Measurements from ENCODE around the gene NACC2. TPM values are rescaled to one million over a fixed set of nuclear protein-coding genes. Genes with fewer than 3 reads are reported as not detected.

The NACC2 gene
- total RNA-seq, 1 donor from 2014 or later, result 3.2 TPM

DNA sequence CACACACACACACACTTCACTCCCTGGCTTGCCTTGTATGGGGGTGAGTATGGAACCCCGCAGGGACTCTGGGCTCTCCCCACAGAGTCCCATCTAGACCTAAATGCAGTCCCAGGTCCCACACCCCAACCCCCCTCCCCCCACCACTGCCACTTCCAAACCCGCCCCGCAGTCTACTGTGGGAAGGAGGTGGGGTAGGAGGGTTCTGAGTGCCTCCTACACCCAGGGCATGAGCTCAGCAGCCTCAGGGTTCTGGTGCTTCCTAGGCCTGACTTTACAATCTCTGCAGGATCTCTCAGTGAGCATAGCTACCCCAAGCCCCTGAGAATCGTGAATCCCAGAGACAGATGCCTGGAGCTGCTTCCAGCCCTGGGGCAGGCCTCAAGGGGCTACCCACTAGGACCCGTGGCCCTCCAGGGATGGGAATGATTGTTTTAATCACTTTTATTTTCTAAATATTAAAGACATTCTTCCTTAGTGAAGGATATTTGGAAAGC is 1.5 kb upstream of the NACC2 start:
- intact Hi-C loops (cut with micrococcal nuclease), result no loop called here

DNA sequence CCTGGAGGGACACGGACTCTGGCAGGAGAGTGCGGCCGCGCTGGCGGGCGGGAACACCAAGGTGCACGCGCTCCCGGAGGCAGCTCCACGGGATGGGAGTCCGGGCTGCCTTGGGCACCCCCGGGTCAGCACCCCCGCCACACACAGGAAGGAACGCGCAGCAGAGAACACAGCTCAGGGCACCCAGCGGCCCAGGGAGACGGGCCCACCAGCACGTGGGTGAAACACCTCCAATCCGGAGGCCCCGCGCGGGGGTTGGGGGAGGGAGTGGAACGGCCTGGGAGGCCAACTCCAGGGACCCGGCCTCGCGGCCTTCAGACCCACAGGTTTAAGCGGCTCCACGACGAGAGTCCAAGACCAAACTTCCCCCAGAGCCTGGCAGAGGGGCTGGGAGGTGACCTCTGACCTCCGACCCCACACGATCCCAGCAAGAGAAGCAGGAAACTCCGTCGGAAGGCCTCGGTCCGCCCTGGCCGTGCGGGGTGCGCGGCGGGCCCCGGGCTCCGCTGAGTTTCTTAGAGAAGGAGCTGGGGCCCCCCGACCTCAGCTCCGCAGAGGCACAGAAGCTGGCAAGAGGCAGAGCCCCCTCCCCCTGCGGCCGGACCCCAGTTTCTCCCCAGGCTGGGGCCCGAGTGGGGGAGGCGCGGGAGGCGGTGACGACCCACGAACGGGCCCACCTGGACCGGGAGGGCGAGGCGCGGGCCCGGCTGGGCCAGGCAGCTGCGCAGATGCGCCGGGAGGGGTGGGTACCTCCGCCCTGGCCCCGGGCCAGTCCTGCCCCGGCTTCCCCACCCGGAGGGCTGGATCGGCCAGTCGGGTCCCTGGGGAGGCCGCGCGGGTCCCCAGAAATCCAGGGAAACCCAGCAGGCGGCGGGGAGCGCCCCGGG is 851 bp downstream of the NACC2 start:
- intact Hi-C loops (cut with micrococcal nuclease), result loop anchor here (2.0 kb wide), 2 partner anchors 15 to 25 kb away; partner anchors contain the start of gene TMEM250

DNA sequence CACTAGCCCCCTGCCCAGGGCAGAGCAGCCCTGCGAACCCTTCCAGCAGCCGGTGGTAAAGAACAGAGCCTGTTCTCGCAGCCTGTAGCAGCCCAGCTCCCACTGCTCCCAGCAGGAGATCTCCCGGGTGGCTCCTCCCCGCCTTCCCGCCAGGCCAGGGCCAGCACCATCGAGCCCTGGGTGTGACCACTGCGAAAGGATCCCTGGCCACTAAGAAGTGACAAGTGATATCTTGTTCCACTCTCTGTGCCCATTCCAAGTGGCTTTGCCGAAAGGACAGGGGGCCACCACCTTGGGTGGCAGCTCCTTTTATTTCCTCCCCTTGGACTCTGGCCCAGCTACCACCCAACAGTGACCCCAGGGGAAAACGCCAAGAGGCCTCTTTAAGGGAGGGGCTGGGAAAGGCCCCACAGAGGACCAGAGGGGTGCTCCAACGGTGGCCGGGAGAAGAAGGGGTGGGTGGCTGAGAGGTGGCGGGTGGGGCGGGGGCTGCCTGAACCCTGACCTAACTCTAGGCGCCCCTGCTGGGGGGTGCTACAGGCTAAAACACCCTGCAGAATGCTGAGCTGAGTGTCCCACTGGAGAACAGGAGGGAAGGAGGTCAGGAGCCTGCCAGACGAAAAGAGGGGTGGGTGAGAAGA is 1.6 kb downstream of the NACC2 start:
- intact Hi-C loops (cut with micrococcal nuclease), result no loop called here

DNA sequence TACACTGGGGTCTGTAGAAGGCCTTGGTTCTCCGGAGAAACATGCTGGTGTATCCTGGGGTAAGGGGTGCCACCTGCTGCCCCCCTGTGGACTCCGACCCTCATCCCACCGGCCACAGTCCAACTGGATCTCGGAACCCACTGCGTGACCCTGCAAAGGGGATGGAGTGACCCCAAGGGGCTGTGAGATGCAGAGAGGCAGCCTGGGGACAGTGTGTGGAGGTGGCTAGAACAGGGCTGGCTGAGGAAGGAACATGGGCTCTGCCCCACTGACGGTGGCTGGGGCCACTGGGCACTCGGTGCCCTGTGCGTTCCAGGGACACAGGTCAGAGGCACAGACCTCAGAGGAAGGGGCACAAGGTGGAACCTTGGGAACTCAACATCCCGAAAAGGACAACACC is 2.3 kb downstream of the NACC2 start:
- intact Hi-C loops (cut with micrococcal nuclease), result no loop called here

DNA sequence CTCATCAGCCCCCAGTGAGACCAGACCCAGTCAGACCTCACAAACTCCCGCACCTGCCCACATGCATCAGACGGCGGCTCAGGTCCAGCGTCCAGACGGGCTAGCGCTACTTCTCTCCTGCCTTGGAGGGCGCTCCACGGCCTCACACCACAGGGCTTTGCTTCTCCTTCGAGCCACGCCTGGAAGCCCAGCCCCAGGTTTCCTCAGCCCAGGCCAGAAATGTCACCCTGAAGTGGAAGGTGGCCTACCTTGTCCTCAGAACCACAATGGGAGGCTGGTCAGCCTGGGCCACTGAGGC is 2.8 kb downstream of the NACC2 start:
- intact Hi-C loops (cut with micrococcal nuclease), result no loop called here

DNA sequence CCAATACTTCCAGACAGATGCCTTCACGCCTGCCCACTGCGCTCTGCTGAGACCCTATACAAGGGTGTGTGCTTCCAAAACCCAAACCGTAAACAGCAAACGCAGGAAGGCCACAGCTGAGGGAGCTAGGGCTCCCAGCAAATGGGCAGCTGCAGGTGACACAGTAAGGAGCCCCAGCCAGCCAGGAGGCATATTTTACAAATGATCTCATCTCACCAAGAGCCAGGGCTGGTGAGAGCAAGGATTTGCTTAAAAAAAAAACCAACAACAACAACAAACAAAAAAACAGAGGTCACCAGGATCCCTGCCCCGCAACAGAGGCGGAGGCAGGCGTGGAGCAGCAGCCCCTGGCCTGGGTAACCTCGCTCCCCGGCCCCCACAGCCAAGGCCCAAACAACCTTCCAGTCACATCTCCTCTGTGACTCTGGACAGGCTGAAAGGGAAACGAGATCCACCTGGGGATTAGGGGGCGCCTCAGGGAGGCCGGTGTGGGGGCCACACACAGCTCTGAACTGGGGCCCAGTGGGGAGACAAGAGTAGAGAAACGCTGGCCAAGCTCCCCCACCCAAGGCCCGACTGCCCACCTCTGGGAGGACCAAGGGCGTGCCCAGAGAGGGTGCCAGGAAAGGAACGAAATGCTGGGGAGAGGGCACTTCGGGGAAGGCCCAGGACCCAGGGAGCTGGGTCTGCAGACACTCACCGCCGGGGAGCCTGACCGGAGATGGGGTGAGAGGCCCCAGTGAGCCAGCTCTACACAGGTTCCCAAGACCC is 3.3 kb downstream of the NACC2 start:
- intact Hi-C loops (cut with micrococcal nuclease), result no loop called here

DNA sequence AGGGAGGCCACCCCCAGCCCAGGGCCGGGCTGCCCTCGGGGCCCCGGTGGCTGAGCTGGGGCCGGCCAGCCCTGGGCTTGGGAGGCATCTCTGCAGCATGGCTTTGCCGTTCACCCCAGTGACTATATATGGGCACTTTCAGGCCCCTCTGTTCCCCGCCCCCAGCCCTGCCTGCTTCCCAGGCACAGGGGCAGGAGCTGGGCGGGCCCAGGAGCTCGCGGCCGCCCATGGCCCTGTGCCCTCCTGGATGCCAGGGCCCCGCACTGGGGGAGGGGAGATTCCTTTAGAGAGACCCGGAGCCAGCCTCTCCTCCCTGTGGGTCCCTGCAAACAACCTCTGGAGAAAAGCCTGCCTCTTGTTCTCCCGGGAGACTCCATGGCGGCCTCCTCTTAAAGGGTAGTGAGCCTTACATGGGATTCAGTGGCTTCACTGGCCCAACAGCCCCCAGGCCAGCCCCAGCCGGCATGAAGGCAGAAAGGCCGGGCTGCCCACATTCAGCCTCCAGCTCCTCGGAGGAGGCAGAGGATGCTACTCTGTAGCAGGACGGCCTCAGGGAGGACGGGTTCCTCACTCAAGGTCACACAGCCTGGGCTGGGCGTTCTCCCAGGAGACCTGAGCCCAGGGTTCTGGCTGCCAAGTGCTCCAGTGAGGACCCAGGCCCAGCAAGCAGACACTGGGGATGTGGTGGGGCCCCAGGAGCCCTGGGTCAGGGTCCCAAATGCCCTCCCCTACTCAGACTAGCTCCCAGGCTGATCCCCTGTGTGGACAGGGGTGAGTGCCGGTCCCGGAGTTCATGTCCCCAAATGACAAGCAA is 4.1 kb downstream of the NACC2 start:
- intact Hi-C loops (cut with micrococcal nuclease), result no loop called here

DNA sequence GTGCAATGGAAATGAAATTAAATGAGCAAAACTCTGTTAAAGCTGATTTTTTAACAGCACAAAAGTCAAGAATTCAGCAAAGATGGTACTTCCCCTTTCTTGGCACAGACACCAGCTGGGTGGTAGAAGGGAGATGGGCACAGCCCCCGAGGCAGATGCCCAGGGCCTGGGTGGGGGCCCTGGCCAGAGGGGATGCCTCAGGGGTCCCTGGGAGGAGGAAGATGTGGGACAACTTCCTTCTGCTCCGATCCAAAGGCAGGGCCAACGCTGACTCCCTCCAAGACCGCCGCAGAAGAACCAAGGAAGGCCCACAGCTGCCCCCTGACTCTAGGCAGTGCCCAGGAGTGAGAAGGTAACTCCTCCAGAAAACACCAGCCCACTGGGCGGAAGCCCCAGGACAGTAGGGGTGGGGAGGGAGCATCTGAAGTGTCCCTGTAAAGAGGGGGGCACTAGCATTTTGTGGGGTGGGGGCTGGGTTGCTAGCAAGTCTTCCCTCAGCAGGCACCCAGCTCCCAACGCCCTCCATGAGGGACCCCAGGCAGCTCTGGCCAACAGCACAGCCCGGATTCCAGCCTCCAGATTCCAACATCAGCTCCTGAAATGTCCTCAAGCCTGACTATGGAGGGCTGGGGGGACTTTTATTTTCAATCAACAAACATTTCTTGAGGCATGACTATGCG is 4.9 kb downstream of the NACC2 start:
- intact Hi-C loops (cut with micrococcal nuclease), result no loop called here

DNA sequence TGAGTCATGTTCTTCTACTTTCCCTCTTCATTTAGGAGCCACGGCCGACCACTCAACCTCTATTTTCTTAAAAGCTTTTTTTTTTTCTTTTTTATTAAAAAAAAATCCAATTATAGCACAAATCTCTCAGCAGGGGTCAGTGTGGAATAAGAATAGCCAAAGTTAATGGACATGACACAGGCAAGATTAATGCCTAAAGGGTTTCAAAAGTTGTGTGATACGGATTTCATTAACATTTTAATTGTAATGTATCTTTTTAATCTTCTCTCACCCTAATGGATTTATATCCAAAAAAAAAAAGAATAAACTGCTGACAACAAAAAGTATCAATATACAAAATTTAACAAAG is 5.4 kb downstream of the NACC2 start:
- intact Hi-C loops (cut with micrococcal nuclease), result loop anchor here (1.0 kb wide), 1 partner anchor 34 kb away; no protein-coding TSS in a partner anchor

DNA sequence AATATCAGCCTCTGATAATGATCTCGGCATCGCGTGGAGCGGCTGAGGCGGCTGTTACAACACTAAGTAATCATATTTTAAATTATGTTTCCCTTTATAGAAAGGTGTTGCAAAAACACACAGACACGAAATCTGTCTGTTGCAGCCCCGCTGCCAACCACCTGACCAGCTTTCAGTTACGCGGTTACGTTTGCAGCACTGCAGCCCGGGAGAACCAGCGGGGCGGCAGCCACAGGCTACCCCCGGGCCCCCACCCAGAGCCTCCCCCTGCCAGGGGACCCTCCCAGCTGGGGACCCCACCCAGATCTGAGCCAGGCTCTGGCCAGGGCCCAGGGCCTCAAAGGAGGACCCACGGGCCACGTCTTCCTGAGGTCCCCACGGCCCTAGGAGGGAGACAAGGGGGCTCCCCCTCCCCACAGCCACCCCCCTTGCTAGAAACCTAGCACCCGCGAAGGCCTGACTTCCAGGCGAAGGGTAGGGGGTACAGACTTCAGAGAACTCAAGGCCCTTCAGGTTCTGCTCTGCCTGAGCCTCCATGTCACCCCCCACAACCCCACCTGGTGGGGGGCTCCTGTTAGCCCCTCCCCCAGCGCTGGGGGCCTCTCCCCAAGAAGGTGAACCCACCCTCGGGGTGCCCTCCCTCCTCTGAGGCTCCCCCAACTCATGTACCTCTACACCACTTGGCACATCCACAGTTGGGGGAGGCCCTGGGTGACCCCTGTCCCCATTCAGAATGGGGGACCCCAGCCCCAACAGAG is 6.0 kb downstream of the NACC2 start:
- intact Hi-C loops (cut with micrococcal nuclease), result loop anchor here (1.0 kb wide), 1 partner anchor 34 kb away; no protein-coding TSS in a partner anchor

DNA sequence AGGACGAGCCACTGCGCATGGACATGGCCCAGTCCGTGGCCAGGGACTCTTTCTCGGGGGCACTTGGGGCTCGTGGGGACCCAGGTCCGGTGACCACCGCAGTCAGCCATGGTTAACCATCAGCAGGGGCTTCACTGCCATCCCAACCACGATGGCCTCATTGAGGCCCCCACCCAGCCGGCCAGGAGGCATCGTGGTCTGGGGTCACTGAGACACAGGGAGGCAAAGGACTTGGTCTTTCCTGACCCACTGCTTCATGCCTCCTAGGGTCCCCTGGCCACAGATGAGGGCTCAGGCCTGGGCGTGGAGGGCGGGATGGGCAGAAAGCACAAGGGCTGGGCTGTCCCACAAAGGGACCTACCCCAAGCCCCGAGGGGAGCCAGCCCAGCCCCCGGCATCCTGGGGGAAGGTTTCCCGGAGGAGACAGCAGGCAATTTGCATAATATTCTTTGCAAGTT is 6.6 kb downstream of the NACC2 start:
- intact Hi-C loops (cut with micrococcal nuclease), result no loop called here

DNA sequence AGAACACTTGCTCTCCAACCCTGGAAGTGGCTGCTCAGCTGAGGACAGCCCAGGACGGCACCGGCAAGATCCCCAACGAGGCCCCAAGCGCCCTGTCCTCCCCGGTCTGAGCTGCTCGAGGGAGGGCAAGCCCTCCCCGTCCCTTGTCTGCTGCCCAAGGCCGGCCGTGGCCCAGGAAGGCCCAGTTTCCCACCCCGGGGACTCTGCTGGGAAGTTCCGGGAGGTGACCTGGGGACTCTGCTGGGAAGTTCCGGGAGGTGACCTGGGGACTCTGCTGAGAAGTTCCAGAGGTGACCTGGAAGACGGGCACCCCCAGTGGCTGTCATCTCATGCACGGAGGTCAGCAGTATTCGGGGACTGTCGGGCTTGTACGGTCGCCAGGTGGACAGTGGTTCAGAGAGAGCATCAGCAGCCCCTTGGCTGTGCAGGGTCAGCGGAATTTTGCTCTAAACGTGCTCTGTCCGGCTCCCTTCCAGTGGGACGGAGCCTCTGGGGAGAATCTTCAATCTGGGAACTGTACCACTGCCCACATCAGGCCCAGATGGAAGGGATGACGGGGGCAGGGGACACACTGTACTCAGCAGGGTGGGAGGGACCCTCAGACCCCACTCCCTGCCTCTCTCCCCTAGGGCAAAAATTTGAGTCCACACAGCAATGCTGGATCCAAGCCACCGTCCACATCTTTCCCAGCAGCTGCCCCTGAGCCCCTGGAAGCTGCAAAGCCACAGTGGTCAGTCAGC is 7.2 kb downstream of the NACC2 start:
- intact Hi-C loops (cut with micrococcal nuclease), result no loop called here

DNA sequence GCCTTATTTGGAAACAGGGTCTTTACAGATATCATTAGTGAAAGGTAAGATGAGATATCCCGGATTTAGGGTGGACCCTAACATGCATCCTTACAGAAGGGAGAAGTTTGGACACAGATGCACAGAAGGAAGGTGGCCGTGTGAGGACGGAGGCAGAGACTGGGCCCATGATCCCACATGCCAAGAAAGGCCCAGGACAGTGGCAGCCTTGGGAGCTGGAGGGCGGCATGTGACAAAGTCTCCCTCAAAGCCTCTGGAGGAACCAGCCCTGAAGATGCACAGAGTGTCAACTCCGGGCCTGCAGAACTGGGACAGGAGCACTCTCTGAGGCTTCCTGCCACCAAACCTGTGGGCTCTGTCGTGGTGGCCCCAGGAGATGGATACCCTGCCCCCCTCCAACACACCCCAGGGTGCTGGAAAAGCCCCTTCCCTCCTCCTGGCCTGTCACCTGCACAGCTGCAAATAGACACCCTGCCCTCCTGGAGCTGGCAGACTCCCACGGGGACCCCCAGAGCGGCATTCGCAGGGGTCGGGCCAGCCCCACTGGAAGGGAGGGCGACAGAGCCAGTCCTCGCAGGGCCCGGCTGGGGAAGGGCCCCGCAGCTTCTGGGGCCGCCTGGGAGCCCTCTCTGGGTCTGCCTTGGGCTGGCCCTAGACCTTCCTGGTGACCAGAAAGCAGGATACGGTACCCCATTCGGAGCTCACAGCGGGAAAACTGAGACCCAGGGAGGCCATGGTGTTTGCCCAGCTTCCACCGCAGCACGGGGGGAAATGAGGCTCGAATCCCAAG is 7.9 kb downstream of the NACC2 start:
- intact Hi-C loops (cut with micrococcal nuclease), result no loop called here

DNA sequence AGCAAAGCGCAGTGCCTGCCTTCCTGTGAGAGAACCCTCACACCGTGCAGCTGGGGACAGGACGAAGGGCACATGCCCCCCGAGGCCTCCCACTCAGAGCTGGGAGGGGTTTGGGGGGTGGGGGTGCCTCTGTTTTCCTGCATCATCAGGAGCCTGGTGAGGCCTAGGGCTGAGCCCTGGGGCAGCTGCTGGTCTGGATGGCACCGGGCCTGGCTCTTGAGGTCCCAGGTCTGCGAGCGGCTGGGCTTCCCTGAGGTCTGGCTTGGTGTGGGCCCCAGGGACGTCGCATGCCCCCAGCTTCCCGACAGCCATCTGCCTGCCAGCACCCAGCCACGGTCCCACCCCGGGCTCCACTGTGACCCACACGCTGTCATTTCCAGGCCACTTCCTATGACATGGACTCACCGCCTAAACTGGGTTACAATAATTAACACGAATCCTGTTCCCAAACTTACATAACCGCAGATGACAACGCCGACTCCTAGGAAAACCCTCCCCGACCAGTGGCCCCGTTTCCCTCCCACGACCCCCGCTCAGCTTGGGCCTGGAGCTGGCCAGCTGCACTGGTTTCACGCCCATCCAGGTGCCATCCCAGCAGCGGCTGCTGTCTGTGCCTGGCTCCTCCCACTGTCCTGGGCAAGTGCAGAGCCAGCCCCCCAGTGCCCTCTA is 8.7 kb downstream of the NACC2 start:
- intact Hi-C loops (cut with micrococcal nuclease), result no loop called here

DNA sequence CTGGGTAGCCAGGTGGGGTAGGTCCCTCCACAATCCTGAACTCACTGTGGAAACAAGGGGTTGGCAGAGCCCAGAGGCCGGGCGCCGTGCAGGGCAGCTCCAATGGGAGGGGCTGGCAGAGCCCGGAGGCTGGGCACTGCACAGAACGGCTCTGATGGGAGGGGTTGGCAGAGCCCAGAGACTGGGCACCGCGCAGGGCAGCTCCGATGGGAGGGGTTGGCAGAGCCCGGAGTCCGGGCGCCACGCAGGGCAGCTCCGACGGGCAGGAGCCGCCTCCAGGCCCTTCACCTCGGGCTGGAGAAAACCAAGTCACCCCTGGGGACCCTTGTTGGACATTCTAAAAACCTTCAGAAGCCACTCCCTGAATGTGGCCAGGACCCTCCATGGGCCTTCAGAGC is 9.3 kb downstream of the NACC2 start:
- intact Hi-C loops (cut with micrococcal nuclease), result no loop called here

DNA sequence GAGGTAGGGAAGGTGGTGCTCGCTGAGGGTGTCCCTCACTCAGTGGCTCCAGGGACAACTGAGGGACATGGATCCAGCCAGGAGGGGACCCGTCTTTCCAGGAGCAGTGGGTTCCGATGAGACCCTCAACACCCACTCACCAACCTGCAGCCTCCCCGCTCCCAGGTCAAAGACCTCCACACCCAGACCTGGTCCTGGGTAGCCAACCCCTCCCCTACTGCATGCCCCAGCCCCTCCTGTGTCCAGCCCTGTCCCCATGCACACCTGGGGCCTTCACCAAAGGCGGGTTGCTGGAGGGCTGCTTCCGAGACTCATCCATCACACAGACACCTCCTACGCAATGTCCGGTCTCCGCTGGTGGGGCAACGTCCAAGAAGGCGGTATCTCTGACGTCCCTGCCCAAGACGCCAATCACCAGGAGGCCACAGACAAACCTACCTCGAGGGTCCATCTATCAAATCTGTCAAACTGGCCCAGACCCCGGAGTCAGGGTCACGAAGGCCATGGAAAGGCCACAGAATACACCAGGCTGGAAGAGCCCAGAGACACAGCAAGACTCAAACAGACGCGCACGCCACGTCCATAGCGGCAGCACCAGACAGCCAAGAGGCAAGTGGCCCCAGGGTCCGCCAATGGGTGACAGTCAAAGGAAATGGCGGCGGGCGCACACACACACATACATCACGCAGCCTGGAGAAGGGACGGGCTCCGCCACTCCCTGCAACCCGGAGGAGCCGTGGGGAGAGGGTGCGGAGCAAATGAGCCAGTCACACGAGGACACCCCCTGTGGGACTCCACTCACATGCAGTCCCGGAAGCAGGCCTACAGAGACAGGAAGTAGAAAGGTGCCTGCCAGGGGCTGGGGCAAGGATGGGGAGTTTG is 10.8 kb downstream of the NACC2 start:
- intact Hi-C loops (cut with micrococcal nuclease), result no loop called here

Data from T-helper 2 cell treated with Interferon-gamma antibody and Interleukin-4, amounts not matched to agents 100 ng/mL and 5 ng/mL, for 36 hours (primary cell).